HG02970 (cell line): ENCODE measurements around the gene CACNA1C.
"Not testable (repeated sequence)": the region's sequence is repeated elsewhere in the genome, so short reads cannot be mapped to it uniquely, and the experiment has no call there.

ENCODE experiments used
- ATAC-seq: cut with Tn5 transposase; IDR thresholded peaks from one replicate; pipeline ENCODE4 v1.9.1; 2021; ENCODE audit warnings: mild to moderate bottlenecking, moderate library complexity, moderate number of reproducible peaks; ENCODE audit not compliant: unreplicated experiment, low FRiP score

Gene CACNA1C

DNA sequence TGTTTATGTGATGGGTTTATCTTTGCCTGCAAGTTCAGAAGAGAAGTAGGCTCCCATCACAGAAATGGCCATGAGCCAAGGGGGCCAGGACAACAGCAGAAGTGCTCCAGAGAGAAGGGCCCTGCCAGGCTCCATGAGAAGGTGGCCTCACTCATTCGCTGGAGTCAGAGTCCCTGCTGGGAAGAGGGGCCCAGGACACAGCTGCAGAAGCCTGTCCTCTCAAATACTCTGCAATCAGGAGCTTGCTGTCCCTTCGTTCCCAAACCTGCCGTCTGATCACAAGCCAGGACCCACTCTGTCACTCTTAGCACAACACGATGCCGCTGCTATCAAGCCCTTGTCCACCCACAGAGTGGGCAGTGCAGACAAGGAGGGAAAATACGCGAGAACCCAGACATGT lies 435.8 kb downstream of the CACNA1C start:
- no peak for ATAC-seq

DNA sequence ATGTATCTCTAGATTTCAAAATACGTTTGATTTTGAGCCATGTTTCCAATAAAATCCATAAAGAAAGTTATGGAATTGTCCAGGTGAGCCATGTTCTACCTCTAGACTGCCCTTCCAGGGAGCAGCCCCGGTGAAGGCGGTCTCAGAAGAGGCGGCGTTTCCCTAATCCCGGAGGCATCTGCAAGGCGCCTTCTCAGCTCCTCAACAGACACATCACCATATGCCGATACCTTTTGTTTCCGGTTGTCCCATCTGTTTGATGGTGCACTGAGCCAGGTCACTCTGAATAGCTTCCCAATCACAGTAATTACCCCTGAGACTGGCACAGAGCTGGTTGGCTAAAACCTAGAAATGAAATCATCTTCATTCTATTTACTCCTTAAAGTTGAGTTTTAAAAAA lies 436.5 kb downstream of the CACNA1C start:
- ATAC-seq = no peak

DNA sequence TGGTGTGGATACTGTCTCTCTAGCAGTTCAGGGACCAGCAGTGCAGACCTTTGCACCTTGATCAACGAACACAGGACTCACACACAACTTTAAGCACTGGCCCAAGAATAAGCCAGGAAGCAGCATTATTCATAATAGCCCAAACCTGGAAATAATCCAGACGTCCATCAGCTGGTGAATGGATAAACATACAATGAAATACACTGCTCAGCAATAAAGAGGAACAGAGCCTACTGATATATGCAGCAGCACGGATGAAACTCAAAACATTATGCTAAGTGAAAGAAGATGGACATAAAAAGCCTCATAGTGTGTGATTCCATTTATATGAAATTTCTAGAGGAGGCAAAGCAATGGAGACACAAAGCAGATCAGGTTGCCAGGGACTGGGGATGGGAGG lies 438.0 kb downstream of the CACNA1C start:
- ATAC-seq = no peak

DNA sequence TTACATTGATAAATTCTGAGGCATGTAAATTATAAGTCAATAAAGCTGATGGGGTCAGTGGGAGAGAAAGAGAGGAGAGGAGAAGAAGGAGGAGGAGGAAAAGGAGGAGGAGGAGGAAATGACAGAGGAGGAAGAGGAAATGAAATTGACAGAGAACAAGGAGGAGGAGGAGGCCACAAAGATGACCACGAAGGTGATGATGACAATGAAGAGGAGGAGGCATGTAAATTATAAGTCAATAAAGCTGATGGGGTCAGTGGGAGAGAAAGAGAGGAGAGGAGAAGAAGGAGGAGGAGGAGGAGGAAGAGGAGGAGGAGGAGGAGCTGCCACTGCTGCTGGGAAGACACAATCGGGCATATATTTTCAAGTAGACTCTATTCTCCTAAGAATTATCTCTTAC lies 438.6 kb downstream of the CACNA1C start:
- not testable (repeated sequence) for ATAC-seq

DNA sequence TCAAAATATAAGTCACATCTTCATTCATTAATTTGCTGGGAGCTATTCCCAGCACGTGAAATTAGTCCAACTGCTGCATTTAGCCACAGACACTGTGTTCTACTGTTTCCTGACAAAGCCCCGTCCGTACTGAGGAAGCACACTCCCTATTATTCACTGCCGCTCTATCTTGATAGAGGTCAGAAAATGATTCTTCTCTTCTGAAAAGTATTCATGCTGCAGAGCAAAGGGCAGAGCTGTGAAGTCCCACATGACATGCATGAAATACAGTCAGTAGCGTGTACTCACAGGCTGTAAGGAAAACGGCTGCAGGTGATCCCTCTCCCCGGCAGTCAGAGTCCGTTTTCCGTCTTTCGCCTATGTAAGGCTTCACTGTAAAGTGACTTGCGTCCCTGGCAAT lies 439.4 kb downstream of the CACNA1C start:
- no peak for ATAC-seq

DNA sequence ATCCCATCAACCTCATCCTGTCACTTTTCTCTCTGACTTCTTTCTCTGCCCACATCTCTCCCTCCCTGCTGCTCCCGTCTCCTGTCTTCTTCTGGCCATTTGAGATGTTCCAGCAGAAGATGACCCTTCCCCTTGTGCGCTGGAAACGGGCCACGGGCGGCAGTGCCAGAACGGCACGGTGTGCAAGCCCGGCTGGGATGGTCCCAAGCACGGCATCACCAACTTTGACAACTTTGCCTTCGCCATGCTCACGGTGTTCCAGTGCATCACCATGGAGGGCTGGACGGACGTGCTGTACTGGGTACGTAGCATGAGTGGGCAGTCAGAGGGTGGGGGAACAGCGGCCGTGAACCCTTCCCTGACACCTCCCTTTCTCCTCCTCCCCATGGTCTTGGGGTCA lies 440.3 kb downstream of the CACNA1C start:
- ATAC-seq = no peak

DNA sequence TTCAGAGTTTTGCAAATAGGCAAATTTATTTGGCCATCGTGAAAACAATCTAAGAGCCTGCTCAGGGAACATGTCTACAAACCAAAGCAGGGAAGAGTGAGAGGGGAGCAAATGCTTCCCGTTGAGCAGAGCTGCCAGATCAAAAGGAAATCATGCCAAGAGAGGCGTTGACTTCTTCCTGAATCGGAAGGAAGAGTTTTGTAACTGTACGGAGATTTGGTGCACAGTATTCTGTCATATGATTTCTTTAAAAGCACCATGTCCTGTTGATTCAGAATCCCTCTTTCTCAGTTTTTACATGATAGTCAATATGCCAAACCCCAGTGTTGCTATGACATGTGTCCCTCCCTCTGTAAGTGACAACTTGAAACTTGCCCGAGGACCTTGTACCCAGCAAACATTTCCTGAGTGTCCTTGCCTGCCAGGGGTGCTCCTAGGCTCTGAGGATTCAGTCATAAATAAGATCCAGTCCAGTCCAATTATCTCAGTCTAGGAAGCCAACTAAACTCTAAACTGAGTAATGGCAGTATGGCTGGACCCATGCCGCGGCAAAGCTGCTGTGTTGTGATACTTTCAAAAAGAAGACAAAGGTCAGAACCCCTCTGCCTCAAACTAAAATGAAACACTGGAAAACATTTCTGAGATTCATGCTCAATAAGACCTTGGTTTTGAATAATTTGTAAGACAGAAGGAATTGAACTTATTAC lies 441.9 kb downstream of the CACNA1C start:
- no peak for ATAC-seq

DNA sequence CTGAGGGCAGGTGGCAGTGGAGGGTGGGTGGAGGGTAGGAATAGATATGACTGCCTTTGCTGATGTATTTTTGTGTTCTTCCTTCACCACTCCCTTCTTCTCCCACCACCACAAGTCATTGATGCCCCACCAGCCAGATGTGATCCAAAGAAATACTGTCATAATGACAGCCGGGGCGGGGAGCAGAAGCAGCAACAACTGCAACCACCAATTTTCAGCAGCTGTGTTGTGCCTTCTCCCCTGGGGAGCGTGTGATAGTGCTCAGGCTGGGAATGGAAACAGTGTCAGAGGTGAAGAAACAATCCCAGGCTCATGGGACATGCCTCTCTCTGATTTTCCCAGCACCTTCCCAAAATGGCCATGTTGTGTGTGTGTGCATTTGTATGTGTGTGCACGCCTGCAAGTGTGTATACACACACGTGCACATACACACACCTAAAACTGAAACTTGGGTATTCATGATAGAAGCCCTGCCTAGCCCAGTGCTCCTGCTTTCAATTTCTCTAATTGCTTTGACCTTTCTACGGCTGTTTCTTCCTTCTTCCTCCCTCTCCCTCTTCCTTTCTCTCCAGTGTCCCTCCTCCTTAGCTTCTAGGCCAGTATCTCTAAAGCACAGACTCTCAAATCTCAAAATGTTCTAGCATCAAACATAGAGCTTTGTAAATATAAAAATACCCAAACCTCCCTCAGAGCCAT lies 442.8 kb downstream of the CACNA1C start:
- ATAC-seq = no peak

DNA sequence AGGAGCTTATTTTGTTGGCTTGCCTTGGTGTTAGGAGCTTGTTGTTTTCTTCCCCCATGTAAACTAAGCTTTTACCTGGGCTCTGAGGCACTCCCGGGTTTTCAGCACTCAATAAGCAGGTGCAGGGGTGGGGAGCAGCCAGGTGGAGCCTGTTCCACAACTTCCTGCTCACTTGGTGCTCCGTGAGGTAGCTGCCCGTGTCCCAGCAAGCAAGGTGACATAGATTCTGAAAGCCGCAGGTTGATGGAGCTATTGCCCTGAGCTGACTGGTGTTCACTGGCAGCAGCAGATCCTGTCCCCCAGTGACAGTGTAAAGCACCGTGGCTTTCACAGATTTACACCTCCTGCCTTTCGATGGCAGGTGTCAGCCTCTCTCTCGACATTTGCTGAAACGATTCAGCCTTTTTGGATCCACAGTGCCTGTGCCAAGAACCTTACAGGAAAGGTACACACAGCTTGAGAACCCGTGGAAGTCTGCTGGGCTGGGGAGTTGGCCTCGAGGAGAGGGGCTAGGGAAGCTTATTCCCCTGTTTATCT lies 446.2 kb downstream of the CACNA1C start:
- ATAC-seq = no peak

DNA sequence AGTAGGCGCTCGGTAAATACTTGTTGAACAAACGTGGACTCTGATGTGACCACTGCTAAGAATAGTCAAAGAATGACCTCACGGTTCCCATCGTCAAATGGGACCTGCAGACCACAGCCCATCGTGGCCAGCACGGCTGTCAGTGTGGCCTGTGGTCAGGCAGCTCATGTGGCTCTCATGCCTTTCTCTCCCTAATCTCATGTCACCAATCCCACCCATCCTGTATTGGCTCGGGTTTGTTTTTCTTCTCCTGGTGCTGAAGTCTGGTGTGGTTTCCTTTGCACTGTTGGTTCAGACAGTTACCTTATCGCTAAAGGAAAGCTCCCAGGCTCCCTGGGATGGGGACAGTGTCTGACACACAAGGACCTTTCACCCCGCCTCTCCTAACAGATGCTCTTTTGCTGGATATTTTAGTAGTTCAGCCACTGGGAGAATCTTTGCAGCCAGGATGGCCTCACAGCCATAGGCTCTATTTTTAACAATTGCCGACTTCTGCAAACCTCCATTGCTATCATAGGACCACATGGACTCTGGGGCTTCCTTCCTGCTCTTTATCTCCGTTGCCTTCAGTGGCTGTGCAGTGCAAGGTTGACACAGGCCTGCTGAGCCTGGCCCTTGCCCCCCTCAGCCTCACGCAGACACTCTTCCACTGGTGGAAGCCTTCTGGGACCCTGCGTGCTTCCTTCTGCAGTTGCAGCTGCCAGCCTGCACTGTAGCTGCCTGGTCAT lies 448.8 kb downstream of the CACNA1C start:
- no peak for ATAC-seq

DNA sequence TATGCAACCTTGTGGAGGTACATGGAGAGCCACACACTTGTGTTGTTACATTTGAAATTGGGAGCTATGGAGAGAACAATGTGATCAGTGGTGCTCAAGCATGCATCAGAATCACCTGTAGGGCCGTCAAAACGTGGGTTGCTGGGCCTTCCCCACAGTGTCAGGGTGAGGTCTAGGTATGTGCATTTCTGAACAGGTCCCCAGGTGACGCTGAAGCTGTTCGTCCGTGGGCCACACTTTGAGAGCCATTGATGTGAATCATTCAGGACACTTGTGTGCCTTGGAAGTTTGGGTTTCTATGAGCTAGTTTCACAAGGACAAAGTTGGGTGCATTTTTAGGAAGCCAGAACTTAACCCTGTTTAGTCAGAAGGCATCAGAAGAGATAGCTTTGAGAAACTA lies 450.2 kb downstream of the CACNA1C start:
- no peak for ATAC-seq

DNA sequence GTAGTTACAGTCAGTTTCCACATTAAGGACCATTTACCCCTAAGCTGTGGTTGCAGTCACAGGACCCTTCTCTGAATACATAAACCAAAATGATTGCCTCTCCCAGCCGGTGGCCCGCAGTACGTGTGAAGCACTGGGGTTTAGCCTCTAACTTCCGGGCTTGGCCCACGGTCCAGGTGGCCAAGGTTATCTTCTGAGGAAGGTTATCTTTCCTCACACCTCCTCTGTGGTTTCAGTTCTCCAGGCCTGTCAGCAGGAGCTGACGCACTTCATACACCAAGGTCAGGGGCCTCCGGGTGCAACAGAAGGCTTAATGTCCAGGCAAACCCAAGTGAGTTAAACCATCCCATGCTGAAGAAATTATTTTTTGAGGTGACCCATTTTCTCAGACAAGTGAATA lies 451.0 kb downstream of the CACNA1C start:
- ATAC-seq = no peak

DNA sequence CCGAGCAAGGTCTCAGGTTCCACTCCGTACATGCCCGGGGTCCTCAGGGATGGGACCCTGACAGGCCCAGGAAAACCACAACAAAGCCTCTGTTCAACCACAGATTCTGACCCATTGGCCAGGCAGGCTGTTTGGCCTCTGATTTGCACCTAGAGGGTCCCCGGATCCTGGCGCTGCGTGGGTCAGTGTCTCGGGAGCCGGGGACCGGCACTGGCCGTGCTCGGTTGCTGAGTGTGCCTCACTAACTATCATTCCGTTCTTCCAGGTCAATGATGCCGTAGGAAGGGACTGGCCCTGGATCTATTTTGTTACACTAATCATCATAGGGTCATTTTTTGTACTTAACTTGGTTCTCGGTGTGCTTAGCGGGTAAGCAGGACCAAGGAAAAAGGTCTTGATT lies 451.8 kb downstream of the CACNA1C start:
- ATAC-seq = no peak

DNA sequence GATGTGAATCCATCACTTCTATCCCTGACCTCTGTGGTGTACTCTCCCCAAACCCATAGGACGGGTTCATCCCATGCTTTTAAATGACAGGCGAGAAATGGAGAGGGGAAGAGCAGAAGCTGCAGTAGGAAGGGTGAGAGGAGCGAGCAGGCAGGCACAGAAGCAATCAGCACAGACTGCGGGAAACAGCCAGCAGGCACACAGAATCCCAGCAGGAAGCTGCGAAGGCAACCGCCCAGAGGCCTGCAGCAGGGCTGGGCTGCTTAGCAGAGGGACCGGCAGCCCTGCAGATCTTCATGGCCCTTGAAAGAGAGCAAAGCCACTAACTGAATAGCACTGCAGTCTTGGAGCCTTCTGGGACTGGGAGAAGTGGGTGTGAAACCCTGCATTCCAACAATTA lies 455.0 kb downstream of the CACNA1C start:
- ATAC-seq = no peak

DNA sequence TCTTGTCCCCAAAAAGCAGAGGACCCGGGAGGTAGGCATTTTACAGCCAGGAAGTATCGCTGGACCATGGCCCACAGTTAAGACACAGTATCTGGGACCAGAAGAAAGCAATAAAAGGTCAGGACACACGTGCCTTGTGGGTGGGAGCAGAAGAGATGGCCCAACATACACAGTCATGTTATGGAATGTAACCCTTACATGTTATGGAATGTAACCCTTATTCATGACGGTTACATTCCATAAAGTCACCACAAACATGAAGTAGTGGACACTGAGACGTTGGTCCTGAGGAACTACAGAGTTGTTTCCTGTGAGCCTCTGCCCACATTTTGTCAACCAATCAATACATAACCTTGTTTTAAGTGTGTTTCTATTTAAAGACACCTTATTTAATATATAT lies 456.4 kb downstream of the CACNA1C start:
- no peak for ATAC-seq

DNA sequence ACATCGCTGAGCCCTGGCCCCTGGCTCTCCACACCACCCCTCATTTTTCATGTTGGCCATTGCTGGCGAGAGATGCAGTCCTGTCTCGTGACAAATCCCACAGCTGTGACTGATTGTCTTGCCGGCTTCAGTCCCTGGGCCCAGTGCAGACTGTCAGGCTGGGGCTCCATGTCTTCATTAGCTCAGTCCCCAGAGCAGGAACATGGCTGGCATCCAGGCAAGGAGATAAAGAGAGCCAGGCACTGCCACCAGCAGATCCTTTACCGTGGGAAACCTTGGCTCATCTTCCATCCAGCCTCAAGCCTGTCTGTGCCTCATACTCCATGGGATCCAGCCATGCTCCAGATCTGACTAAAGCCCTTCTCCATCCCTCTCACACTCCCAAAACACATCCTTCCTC lies 457.3 kb downstream of the CACNA1C start:
- no peak for ATAC-seq

DNA sequence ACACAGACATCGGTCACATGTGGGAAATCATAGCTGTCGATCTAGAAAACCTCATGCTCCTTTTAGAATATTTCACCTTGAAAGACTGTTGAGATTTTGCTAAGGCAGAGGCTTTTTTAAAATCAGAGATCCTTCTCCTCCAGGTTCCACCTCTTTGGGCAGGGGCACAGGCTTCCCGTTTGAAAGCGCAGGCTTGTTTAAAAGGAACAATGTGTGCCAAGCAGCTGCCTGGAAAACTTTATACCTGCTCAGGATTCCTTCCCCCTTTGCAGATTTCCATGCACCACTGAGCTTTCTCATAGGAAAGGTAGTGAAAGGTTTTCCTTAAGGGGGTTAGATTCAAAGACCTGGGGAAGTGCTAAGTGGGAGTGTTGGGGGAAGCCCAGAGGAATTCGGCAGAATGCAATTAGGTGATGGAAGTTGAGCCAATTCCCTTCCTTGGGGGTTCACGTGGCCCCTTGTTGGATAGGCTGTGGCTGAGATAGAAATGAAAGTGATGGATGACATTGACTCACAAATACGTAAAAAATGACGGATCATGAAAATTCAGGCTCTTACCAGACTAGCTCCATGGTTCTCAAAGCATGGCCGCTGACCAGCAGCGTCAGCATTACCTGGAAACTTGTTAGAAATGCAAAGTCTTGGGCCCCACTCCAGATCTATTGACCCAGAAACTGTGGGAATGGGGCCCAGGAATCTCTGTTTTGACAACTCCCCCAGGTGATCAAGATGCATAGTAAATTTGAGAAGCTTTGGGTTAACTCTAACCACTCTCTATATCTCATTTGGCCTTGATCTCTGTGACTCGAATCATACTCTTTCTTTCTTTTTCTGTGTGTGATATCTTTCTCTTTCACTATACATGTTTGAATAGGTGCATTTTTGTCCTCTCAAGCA lies 460.6 kb downstream of the CACNA1C start:
- no peak for ATAC-seq

DNA sequence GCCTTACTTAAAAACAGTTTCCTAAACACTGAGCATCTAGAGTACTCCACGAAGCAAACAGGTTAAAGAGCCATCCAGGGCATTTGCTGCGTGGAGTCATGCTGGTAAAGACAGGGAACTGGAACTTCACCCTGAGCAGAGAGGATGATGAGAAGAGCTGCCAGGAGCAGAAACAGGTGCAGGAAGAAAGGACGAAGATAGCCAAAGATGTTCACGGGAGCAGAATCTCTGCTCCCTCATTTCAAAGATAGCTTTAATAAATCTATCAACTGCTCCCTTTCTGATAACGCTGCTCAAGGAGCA lies 461.2 kb downstream of the CACNA1C start:
- ATAC-seq = no peak

DNA sequence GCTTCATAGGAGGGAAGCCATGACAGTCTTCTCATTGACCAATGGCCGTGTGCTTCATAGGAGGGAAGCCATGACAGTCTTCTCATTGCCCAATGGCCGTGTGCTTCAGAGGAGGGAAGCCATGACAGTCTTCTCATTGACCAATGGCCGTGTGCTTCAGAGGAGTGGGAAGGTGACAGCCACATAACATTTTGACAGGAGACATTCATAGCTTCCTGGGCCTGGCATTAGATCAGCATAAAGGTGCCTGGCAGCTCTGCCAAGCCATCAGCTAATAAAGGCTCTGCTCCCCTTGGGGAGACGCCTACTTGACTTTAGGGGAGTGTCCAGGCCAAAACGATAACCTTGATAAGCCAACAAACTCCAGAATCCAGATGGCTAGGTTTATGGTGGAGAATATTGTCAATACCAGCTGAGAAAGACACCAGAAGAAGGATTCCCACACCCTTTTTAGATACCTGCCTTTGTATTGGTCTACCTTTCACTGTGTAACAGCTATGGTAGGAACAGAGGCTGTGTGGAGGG lies 468.0 kb downstream of the CACNA1C start:
- ATAC-seq = no peak

DNA sequence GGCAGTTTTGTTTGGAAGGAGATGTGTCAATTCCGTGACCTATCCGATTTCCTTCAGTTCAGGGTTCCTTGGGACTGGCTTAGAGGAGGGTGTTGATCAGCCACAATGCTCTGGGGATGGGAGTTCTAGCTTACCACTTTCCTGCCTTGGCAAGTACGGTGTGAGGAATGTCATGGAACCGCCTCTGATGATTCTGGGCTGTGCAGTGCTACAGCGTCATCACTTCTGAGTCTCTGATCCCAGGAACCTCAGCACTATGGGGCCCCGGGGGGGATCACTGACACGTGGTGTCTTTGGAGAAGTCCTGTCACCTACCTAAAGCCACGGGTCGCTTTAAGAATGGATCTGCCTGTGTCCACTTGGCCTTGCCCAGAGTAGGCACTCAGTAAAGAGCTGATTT lies 470.5 kb downstream of the CACNA1C start:
- no peak for ATAC-seq
